ENCODE data around the gene GNMT. TPM values are rescaled to one million over a fixed set of nuclear protein-coding genes. Genes with fewer than 3 reads are reported as not detected.

Gene GNMT
- total and polyA plus RNA-seq, 2 of the 8 experiments (the other 6 are each of a cell fraction or from before 2014, with no cell fraction given): 1.8 to 3.4 TPM

GRCh38 chr6:42936398-42936797, 24.2 kb upstream of the GNMT start:
- Histone ChIP-seq H3K27me3 (replicated peaks in 1 of 4; ENCODE audit: control insufficient read depth in 3 of 4, extremely low read depth in 1 of 4, insufficient read depth in 3 of 4, low read length in 3 of 4) (no peaks in the 10 kb centered on the region), H3K9me3 (ENCODE audit: insufficient read depth in 2 of 2, low read depth in 1 of 2, low read length in 1 of 2) (no peaks in the 10 kb centered on the region), H4K20me1 (replicated peaks in 1 of 2; ENCODE audit: control insufficient read depth in 1 of 2, insufficient read depth in 2 of 2, low read length in 2 of 2) (peaks cover 0 to 5% of the 10 kb centered on the region in 2 experiments), H2BK12ac (ENCODE audit: low read depth, low read length) (no peak overlapping the region), H3K23ac (ENCODE audit: insufficient read length) (no peak overlapping the region), H2BK120ac (replicated peaks; ENCODE audit: low read depth, low read length) (no peak overlapping the region), H2BK20ac (ENCODE audit: low read length) (no peak overlapping the region), H2AFZ (ENCODE audit: low read length) (no peak overlapping the region), H3K27ac (ENCODE audit: low read depth, low read length) (no peak overlapping the region), H3K56ac (replicated peaks; ENCODE audit: insufficient read length, low read depth, low read length) (no peak overlapping the region), H3K9ac (replicated peaks in 1 of 4; ENCODE audit: extremely low read depth in 1 of 4, low read depth in 3 of 4, low read length in 3 of 4) (no peak overlapping the region), H4K8ac (ENCODE audit: extremely low read depth, insufficient read depth, low read length) (no peak overlapping the region), H3K4ac (replicated peaks; ENCODE audit: insufficient read length, low read depth, low read length) (no peak overlapping the region), H3K4me1 (replicated peaks in 1 of 4; ENCODE audit: control insufficient read depth in 3 of 4, insufficient read depth in 4 of 4, low read length in 3 of 4) (peaks cover 0 to 6% (median 1%) of the 10 kb centered on the region in 4 experiments; a peak in 4 of 7 replicates), H3K79me1 (ENCODE audit: low read depth, low read length) (peaks cover 11% of the 10 kb centered on the region; the same call in 1 of the 2 replicates), H3K23me2 (ENCODE audit: low read depth, low read length) (no peaks in the 10 kb centered on the region), H3K18ac (ENCODE audit: extremely low read depth, low read length) (no peak overlapping the region), H2BK15ac (ENCODE audit: low read length) (no peak overlapping the region), H3K4me3 (ENCODE audit: extremely low read depth in 1 of 4, insufficient read depth in 2 of 4, low read depth in 3 of 4, low read length in 4 of 4) (no peak overlapping the region), H3K14ac (ENCODE audit: insufficient read length) (no peak overlapping the region), H2BK5ac (ENCODE audit: low read depth, low read length) (no peak overlapping the region), H3K36me3 (ENCODE audit: control insufficient read depth in 2 of 4, insufficient read depth in 4 of 4, low read length in 3 of 4) (peaks cover 3 to 49% (median 23%) of the 10 kb centered on the region in 4 experiments; a peak in 7 of 8 replicates), H3K79me2 (ENCODE audit: control insufficient read depth in 1 of 2, insufficient read depth in 2 of 2, low read length in 2 of 2) (peaks cover 0 to 35% of the 10 kb centered on the region in 2 experiments; a peak in 3 of 4 replicates), H4K5ac (ENCODE audit: insufficient read length, low read depth, low read length) (no peak overlapping the region), H2AK5ac (ENCODE audit: low read depth, low read length) (no peak overlapping the region), H4K91ac (replicated peaks; ENCODE audit: insufficient read length, low read length) (no peak overlapping the region), H3K4me2 (ENCODE audit: insufficient read depth in 1 of 2, low read depth in 2 of 2, low read length in 2 of 2) (no peak overlapping the region)
- 93% methylated on average over 11 of the region's 11 CpGs; no CpG with 5 or more reads in 1 of the 2 experiments for WGBS, 2 experiments (ENCODE audit: extremely low coverage in 1 of 2, insufficient coverage in 1 of 2, insufficient read length in 1 of 2, insufficient replicate concordance in 2 of 2, low coverage in 1 of 2, low lambda C conversion rate in 2 of 2, missing lambda C conversion rate in 1 of 2)
- POLR2A ChIA-PET (ENCODE audit: partially characterized antibody): interaction anchor here (1.7 kb wide), 1 partner anchor 48 kb away, joined by 7 read pairs; the partner anchor contains the start of gene PPP2R5D
- TF ChIP-seq BCL11A (IDR thresholded peaks at IDR 0.05; ENCODE audit: low read depth in 2 of 2, low read length in 2 of 2) (no peak), ASH2L (IDR thresholded peaks at IDR 0.05; ENCODE audit: low read length) (no peak), POLR2AphosphoS5 (IDR thresholded peaks at IDR 0.05; ENCODE audit: low read depth, low read length) (no peak), CREB1 (IDR thresholded peaks at IDR 0.05) (no peak), CHD2 (IDR thresholded peaks at IDR 0.05; ENCODE audit: low read length) (no peak), CBX8 (IDR thresholded peaks at IDR 0.05; ENCODE audit: borderline replicate concordance, low read depth, low read length) (no peak), SIRT6 (IDR thresholded peaks at IDR 0.05; ENCODE audit: low read length) (no peak), RXRA (IDR thresholded peaks at IDR 0.05; ENCODE audit: insufficient read depth, low read depth, low read length) (no peak), MAX (IDR thresholded peaks at IDR 0.05) (no peak), GABPA (IDR thresholded peaks at IDR 0.05; ENCODE audit: borderline replicate concordance, insufficient read depth, low read length) (no peak), RAD21 (IDR thresholded peaks at IDR 0.05 in 1 of 2, conservative IDR thresholded peaks at IDR 0.05 in 1 of 2; ENCODE audit: low read depth in 2 of 2, low read length in 2 of 2) (no peak), JUND (IDR thresholded peaks at IDR 0.05; ENCODE audit: low read length) (no peak)
- FAIRE-seq (no peak), DNase-seq (ENCODE audit: low read depth in 1 of 2, low spot score in 2 of 2) (no peak)
- CTCF ChIA-PET (ENCODE audit: partially characterized antibody): interaction anchor here (0.7 to 1.6 kb wide), 4 partner anchors 23 to 35 kb away, joined by 3 to 7 read pairs (median 3); no protein-coding TSS in a partner anchor

Data from H1 (cell line).